ENCODE data around the gene PHF19.

The PHF19 gene

DNA sequence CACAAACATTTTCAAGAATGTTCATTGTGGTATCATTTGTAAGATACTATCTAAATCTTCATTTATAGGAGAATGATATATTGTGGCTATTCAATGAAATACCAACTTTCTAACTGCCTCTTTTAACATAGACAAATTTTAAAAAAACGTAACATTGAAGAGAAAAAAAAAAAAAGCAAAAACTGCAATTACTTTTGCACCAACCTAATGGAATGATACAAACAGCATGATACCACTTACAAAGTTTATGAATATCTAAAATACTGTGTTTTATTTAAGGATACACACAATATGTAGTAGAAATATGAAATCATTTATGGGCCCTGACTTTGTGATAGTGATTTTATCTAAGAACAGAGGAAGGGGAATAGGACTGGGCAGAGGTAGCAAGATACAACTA lies 58.4 kb downstream of the PHF19 start:
- Histone ChIP-seq H3K27ac (ENCODE audit: low read depth, low read length) (no peak overlapping the region), H3K36me3 (ENCODE audit: control insufficient read depth, low read length) (peaks cover 62% of the 10 kb centered on the region), H3K4me2 (ENCODE audit: low read length) (no peak overlapping the region), H3K27me3 (ENCODE audit: control insufficient read depth, low read length) (no peaks in the 10 kb centered on the region), H3K4me3 (ENCODE audit: low read length) (no peak overlapping the region), H3K79me2 (ENCODE audit: control insufficient read depth, low read length) (no peaks in the 10 kb centered on the region), H3K4me1 (ENCODE audit: control insufficient read depth, low read length) (peaks cover 3% of the 10 kb centered on the region; the same call in 1 of the 2 replicates), H3K9me3 (ENCODE audit: control insufficient read depth, insufficient read depth, low read length) (no peaks in the 10 kb centered on the region), H3K9me2 (replicated peaks; ENCODE audit: control insufficient read depth, low read length) (no peaks in the 10 kb centered on the region), H3F3A (ENCODE audit: control insufficient read depth, insufficient read depth) (peaks cover 8% of the 10 kb centered on the region; the same call in 1 of the 2 replicates), H4K20me1 (ENCODE audit: control insufficient read depth, insufficient read depth, low read depth, low read length) (no peaks in the 10 kb centered on the region)
- no peak for TF ChIP-seq EZH2phosphoT487 (IDR thresholded peaks at IDR 0.05; ENCODE audit: borderline replicate concordance, low read length)
- no peak for TF ChIP-seq CTCF (IDR thresholded peaks at IDR 0.05; ENCODE audit: low read depth, low read length, poor library complexity, severe bottlenecking)

DNA sequence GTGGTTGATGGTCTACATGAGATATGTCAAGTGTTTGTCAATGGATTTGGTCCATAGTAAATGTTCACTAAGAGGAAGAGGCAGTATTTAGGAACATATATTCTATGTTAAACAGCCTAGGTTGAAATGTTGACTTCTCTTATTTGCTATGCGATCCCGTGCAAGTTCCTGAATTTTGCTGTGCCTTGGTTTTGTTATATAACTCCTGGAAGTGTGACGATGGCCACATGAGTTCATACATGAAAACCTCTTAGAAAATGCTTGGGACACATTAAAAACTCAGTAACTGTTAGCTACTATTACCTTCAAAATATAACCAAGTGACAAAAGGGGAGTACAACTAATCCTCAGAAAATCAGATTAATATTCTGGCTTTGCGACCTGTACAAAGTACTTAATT lies 61.9 kb downstream of the PHF19 start:
- H3F3A ChIP-seq (ENCODE audit: control insufficient read depth, insufficient read depth) = peaks cover 8% of the 10 kb centered on the region; the same call in 1 of the 2 replicates
- TF ChIP-seq CTCF (IDR thresholded peaks at IDR 0.05; ENCODE audit: low read depth, low read length, poor library complexity, severe bottlenecking) (no peak), EZH2phosphoT487 (IDR thresholded peaks at IDR 0.05; ENCODE audit: borderline replicate concordance, low read length) (no peak)
- H3K4me2 ChIP-seq (ENCODE audit: low read length) = no peak overlapping the region
- no peaks in the 10 kb centered on the region for H3K79me2 ChIP-seq (ENCODE audit: control insufficient read depth, low read length)
- no peaks in the 10 kb centered on the region for H4K20me1 ChIP-seq (ENCODE audit: control insufficient read depth, insufficient read depth, low read depth, low read length)
- peaks cover 35% of the 10 kb centered on the region for H3K36me3 ChIP-seq (ENCODE audit: control insufficient read depth, low read length)
- H3K9me2 ChIP-seq (replicated peaks; ENCODE audit: control insufficient read depth, low read length) = no peaks in the 10 kb centered on the region
- H3K27me3 ChIP-seq (ENCODE audit: control insufficient read depth, low read length) = no peaks in the 10 kb centered on the region
- no peak overlapping the region for H3K4me3 ChIP-seq (ENCODE audit: low read length)
- no peak overlapping the region for H3K27ac ChIP-seq (ENCODE audit: low read depth, low read length)
- peaks cover 3% of the 10 kb centered on the region; the same call in 1 of the 2 replicates for H3K4me1 ChIP-seq (ENCODE audit: control insufficient read depth, low read length)
- H3K9me3 ChIP-seq (ENCODE audit: control insufficient read depth, insufficient read depth, low read length) = no peaks in the 10 kb centered on the region

GRCh38 chr9:120808931-120809330 lies 68.1 kb downstream of the PHF19 start:
- no peak overlapping the region for H3K27ac ChIP-seq (ENCODE audit: low read depth, low read length)
- TF ChIP-seq EZH2phosphoT487 (IDR thresholded peaks at IDR 0.05; ENCODE audit: borderline replicate concordance, low read length) (no peak), CTCF (IDR thresholded peaks at IDR 0.05; ENCODE audit: low read depth, low read length, poor library complexity, severe bottlenecking) (no peak)
- H3K27me3 ChIP-seq (ENCODE audit: control insufficient read depth, low read length) = no peaks in the 10 kb centered on the region
- 0 out of 2 replicates have a peak, but pooled peaks cover 3% of the 10 kb centered on the region for H3K36me3 ChIP-seq (ENCODE audit: control insufficient read depth, low read length)
- H3K9me3 ChIP-seq (ENCODE audit: control insufficient read depth, insufficient read depth, low read length) = peaks cover 16% of the 10 kb centered on the region
- no peaks in the 10 kb centered on the region for H3F3A ChIP-seq (ENCODE audit: control insufficient read depth, insufficient read depth)
- H3K4me2 ChIP-seq (ENCODE audit: low read length) = no peak overlapping the region
- no peaks in the 10 kb centered on the region for H3K4me1 ChIP-seq (ENCODE audit: control insufficient read depth, low read length)
- H4K20me1 ChIP-seq (ENCODE audit: control insufficient read depth, insufficient read depth, low read depth, low read length) = no peaks in the 10 kb centered on the region
- H3K9me2 ChIP-seq (replicated peaks; ENCODE audit: control insufficient read depth, low read length) = no peaks in the 10 kb centered on the region
- no peak overlapping the region for H3K4me3 ChIP-seq (ENCODE audit: low read length)
- H3K79me2 ChIP-seq (ENCODE audit: control insufficient read depth, low read length) = no peaks in the 10 kb centered on the region

Data from DOHH2 (cell line).